HG02870 (cell line): ENCODE results near the gene ZNF664.

ENCODE experiments used
- ATAC-seq: cut with Tn5 transposase; IDR thresholded peaks from one replicate; pipeline ENCODE4 v1.9.1; 2021; ENCODE audit warnings: mild to moderate bottlenecking, moderate library complexity; ENCODE audit not compliant: unreplicated experiment

The ZNF664 gene

DNA sequence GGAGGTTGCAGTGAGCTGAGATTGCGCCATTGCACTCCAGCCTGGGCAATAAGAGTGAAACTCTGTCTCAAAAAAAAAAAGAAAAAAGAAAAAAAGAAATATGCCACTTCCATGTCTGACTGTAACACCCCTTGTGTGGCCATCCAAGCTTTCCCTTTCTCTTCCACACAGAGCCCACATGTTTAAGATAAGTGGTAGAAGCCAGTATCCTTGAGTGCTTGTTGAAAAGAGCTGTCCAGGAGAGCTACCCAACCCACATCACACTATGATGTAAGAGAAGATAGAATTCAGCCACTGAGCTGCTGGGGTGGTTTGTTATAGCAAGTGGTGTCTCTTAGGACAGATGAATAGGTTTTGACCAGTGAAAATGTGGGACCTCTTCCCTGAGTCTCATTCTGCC is 82.1 kb downstream of the ZNF664 start:
- no peak for ATAC-seq

DNA sequence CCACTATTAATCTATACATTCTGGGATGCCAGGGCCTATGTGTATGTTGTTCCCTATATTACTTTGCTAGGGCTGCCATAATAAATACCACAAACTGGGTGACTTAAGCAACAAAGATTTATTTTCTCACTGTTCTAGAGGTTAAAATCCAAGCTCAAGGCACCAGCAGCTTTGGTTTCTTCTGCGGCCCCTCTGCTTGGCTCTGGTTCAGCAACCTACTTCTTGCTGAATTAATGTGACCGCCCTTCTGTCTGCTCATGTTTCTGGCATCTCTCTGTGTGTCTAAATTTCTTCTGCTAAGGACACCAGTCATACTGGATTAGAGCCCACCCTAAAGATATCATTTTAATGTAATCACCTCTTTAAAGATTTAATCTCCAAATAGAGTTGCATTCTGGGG is 84.7 kb downstream of the ZNF664 start:
- no peak for ATAC-seq

GRCh38 chr12:124059752-124060151 is 86.7 kb downstream of the ZNF664 start:
- ATAC-seq, result no peak
